Stimulated activated naive CD4-positive, alpha-beta T cell treated with Interleukin-2 at 50 U/mL for 16 hours (primary cell): Measurements from ENCODE around the gene TCAP.
"Not testable (repeated sequence)": the region's sequence is repeated elsewhere in the genome, so short reads cannot be mapped to it uniquely, and the experiment has no call there.

ENCODE experiments used
- DNase-seq: peaks from one replicate; lab custom pipeline; 2025; lab: John Stamatoyannopoulos, UW

TCAP gene

GRCh38 chr17:39706383-39706782 is 41.2 kb downstream of the TCAP start:
- DNase-seq: no peak

- no peak for DNase-seq
Measured at GRCh38 chr17:39706921-39707337, 41.8 kb downstream of the TCAP start.

- DNase-seq: no peak
Measured at GRCh38 chr17:39709319-39709997, 44.3 kb downstream of the TCAP start.

GRCh38 chr17:39709998-39710964 is 45.1 kb downstream of the TCAP start:
- DNase-seq: no peak

GRCh38 chr17:39711071-39711470 is 45.9 kb downstream of the TCAP start:
- DNase-seq: not testable (repeated sequence)

- DNase-seq: no peak
Measured at GRCh38 chr17:39711851-39712250, 46.7 kb downstream of the TCAP start.

GRCh38 chr17:39714234-39714633 is 49.1 kb downstream of the TCAP start:
- no peak for DNase-seq

- no peak for DNase-seq
Measured at GRCh38 chr17:39715375-39716072, 50.4 kb downstream of the TCAP start.
